Renal cortical epithelial cell (primary cell): ENCODE data around the gene C20orf202. TPM values are rescaled to one million over a fixed set of nuclear protein-coding genes. Genes with fewer than 3 reads are reported as not detected.
A peak's percentile ranks its signal among the peaks of the same experiment; 100 is the strongest.

Experiments used
- DNase-seq: peaks from one replicate; pipeline ENCODE4 v3.0.0-alpha.2; 2011; ENCODE audit warnings: low read depth
- total RNA-seq: library from RNA; depleted of rRNA; stranded (reverse); fragments of >200 nt; gene quantifications from 2 replicates; pipeline ENCODE4 v1.2.3, GENCODE V29; 2014

C20orf202 gene
- 0.10 TPM in 1 of 2 replicates, not detected in the other for total RNA-seq

- DNase-seq: no peak
These were observed at the start of gene C20orf202 for GRCh38 chr20:1202762-1203504. Gene C20orf202 (plus strand): TSS chr20:1203454. CDS start chr20:1203586, 132 bp downstream.

GRCh38 chr20:1154226-1154625, 49.0 kb upstream of the C20orf202 start:
- DNase-seq: no peak

- no peak for DNase-seq
These were observed 48.6 kb upstream of the C20orf202 start for GRCh38 chr20:1154691-1155090.

GRCh38 chr20:1155342-1155741, 47.9 kb upstream of the C20orf202 start:
- DNase-seq: no peak

- no peak for DNase-seq
These were observed 42.8 kb upstream of the C20orf202 start for GRCh38 chr20:1160496-1160895.

GRCh38 chr20:1160991-1161390, 42.3 kb upstream of the C20orf202 start:
- no peak for DNase-seq

GRCh38 chr20:1163105-1163504, 40.1 kb upstream of the C20orf202 start:
- no peak for DNase-seq

- DNase-seq: no peak
These were observed 39.6 kb upstream of the C20orf202 start for GRCh38 chr20:1163653-1164052.

GRCh38 chr20:1164871-1165270, 38.4 kb upstream of the C20orf202 start:
- DNase-seq: no peak

- DNase-seq: no peak
These were observed 37.7 kb upstream of the C20orf202 start for GRCh38 chr20:1165521-1165920.

GRCh38 chr20:1165941-1166340, 37.3 kb upstream of the C20orf202 start:
- no peak for DNase-seq

- no peak for DNase-seq
These were observed 36.1 kb upstream of the C20orf202 start for GRCh38 chr20:1166948-1167720.

- no peak for DNase-seq
These were observed 34.0 kb upstream of the C20orf202 start for GRCh38 chr20:1169224-1169623.

- DNase-seq: peak; percentile 12
These were observed 31.7 kb upstream of the C20orf202 start for GRCh38 chr20:1171461-1172093.

- DNase-seq: no peak
These were observed 29.6 kb upstream of the C20orf202 start for GRCh38 chr20:1173698-1174097.

GRCh38 chr20:1174787-1175186, 28.5 kb upstream of the C20orf202 start:
- no peak for DNase-seq

GRCh38 chr20:1177680-1178079, 25.6 kb upstream of the C20orf202 start:
- peak; percentile 3 for DNase-seq

- DNase-seq: no peak
These were observed 25.2 kb upstream of the C20orf202 start for GRCh38 chr20:1178103-1178502.

GRCh38 chr20:1178623-1179022, 24.6 kb upstream of the C20orf202 start:
- DNase-seq: peak; percentile 2

- no peak for DNase-seq
These were observed 22.3 kb upstream of the C20orf202 start for GRCh38 chr20:1180949-1181348.

- no peak for DNase-seq
These were observed 21.1 kb upstream of the C20orf202 start for GRCh38 chr20:1182106-1182505.

GRCh38 chr20:1183153-1183552, 20.1 kb upstream of the C20orf202 start:
- DNase-seq: no peak

- DNase-seq: no peak
These were observed 19.0 kb upstream of the C20orf202 start for GRCh38 chr20:1184260-1184637.
